NCI-H345 (cell line): Measurements from ENCODE around the gene UROC1.

Experiments
- DNase-seq: peaks from one replicate; lab custom pipeline; 2025; lab: John Stamatoyannopoulos, UW

The UROC1 gene

GRCh38 chr3:126478581-126479310 is 38.8 kb downstream of the UROC1 start:
- no peak for DNase-seq

GRCh38 chr3:126477061-126477380 is 40.6 kb downstream of the UROC1 start:
- DNase-seq = no peak

GRCh38 chr3:126476166-126477060 is 41.2 kb downstream of the UROC1 start:
- DNase-seq = peak; percentile 66

GRCh38 chr3:126475413-126476114 is 42.0 kb downstream of the UROC1 start, which contains the start of gene ZXDC:
Gene ZXDC, minus strand, starts transcription at chr3:126475891. Its CDS starts 26 bp downstream, at chr3:126475865.
- peak; percentile 89 for DNase-seq

GRCh38 chr3:126474498-126475412 is 42.8 kb downstream of the UROC1 start:
- DNase-seq = peak; percentile 5

GRCh38 chr3:126473292-126474168 is 44.0 kb downstream of the UROC1 start:
- DNase-seq = no peak

- peak; percentile 68 for DNase-seq
Measured at GRCh38 chr3:126472277-126473006, 45.1 kb downstream of the UROC1 start.

- DNase-seq = no peak
Measured at GRCh38 chr3:126469479-126469878, 48.1 kb downstream of the UROC1 start.

GRCh38 chr3:126468028-126468891 is 49.3 kb downstream of the UROC1 start:
- DNase-seq = no peak

- DNase-seq = no peak
Measured at GRCh38 chr3:126467611-126467955, 50.0 kb downstream of the UROC1 start.

- DNase-seq = no peak
Measured at GRCh38 chr3:126466886-126467610, 50.5 kb downstream of the UROC1 start.

GRCh38 chr3:126465928-126466544 is 51.5 kb downstream of the UROC1 start:
- no peak for DNase-seq

- DNase-seq = no peak
Measured at GRCh38 chr3:126464997-126465396, 52.6 kb downstream of the UROC1 start.

GRCh38 chr3:126464494-126464893 is 53.1 kb downstream of the UROC1 start:
- no peak for DNase-seq

GRCh38 chr3:126464093-126464492 is 53.5 kb downstream of the UROC1 start:
- DNase-seq = no peak

- no peak for DNase-seq
Measured at GRCh38 chr3:126463521-126463920, 54.1 kb downstream of the UROC1 start.

- no peak for DNase-seq
Measured at GRCh38 chr3:126461450-126462070, 56.0 kb downstream of the UROC1 start.
